Measurements from ENCODE around the gene COMT. TPM values are rescaled to one million over a fixed set of nuclear protein-coding genes. Genes with fewer than 3 reads are reported as not detected.

COMT gene
- total RNA-seq, 1 donor from 2014 or later = 1.3 TPM

- H3K27me3 ChIP-seq = no peaks in the 10 kb centered on the region
- peaks cover 17% of the 10 kb centered on the region for H3F3A ChIP-seq (ENCODE audit: low read depth)
- H4K20me1 ChIP-seq (ENCODE audit: low read depth) = peaks cover 23% of the 10 kb centered on the region
- Mint-ChIP-seq H3K27ac (no peak overlapping the region), H3K4me1 (peaks cover 36% of the 10 kb centered on the region), H3K36me3 (peaks cover 4% of the 10 kb centered on the region), H3K4me3 (no peak overlapping the region), H3K9me3 (no peaks in the 10 kb centered on the region), H3K27me3 (ENCODE audit: insufficient read depth, low read depth) (peaks cover 5% of the 10 kb centered on the region)
- no peak overlapping the region for H3K4me3 ChIP-seq
- no peak overlapping the region for H3K9ac ChIP-seq
- H3K27ac ChIP-seq = no peak overlapping the region
- H3K4me2 ChIP-seq = no peak overlapping the region
- no peaks in the 10 kb centered on the region for H3K9me3 ChIP-seq (ENCODE audit: low read depth)
- H3K4me1 ChIP-seq = peaks cover 5% of the 10 kb centered on the region
- DNase-seq (ENCODE audit: low spot score) = no peak
- no peaks in the 10 kb centered on the region for H3K79me2 ChIP-seq (ENCODE audit: low read depth)
- no peak overlapping the region for H2AFZ ChIP-seq (replicated peaks)
- H3K36me3 ChIP-seq = no peaks in the 10 kb centered on the region
- TF ChIP-seq EZH2 (IDR thresholded peaks at IDR 0.05) = no peak
- no peak for TF ChIP-seq EZH2phosphoT487 (IDR thresholded peaks at IDR 0.05)
- TF ChIP-seq CTCF (IDR thresholded peaks at IDR 0.05) = no peak
Measured at GRCh38 chr22:19970031-19970478, 28.5 kb downstream of the COMT start.

GRCh38 chr22:19970479-19971275 is 29.1 kb downstream of the COMT start:
- peaks cover 28% of the 10 kb centered on the region for H4K20me1 ChIP-seq (ENCODE audit: low read depth)
- H3K9me3 ChIP-seq (ENCODE audit: low read depth) = no peaks in the 10 kb centered on the region
- peaks cover 10% of the 10 kb centered on the region for H3K4me1 ChIP-seq
- H3K27me3 Mint-ChIP-seq (ENCODE audit: insufficient read depth, low read depth) = peaks cover 5% of the 10 kb centered on the region
- no peaks in the 10 kb centered on the region for H3K36me3 ChIP-seq
- H3K36me3 Mint-ChIP-seq = peaks cover 4% of the 10 kb centered on the region
- peaks cover 40% of the 10 kb centered on the region for H3K4me1 Mint-ChIP-seq
- no peak overlapping the region for H3K4me2 ChIP-seq
- TF ChIP-seq EZH2phosphoT487 (IDR thresholded peaks at IDR 0.05) (no peak), CTCF (IDR thresholded peaks at IDR 0.05) (peak; percentile 92), EZH2 (IDR thresholded peaks at IDR 0.05) (no peak)
- no peaks in the 10 kb centered on the region for H3K9me3 Mint-ChIP-seq
- no peak overlapping the region for H3K4me3 ChIP-seq
- H3K27me3 ChIP-seq = no peaks in the 10 kb centered on the region
- peak overlapping the region; percentile 82 for H3K27ac Mint-ChIP-seq
- no peak overlapping the region for H3K27ac ChIP-seq
- peak; percentile 80 for DNase-seq (ENCODE audit: low spot score)
- H3K9ac ChIP-seq = no peak overlapping the region
- no peak overlapping the region for H2AFZ ChIP-seq (replicated peaks)
- H3K79me2 ChIP-seq (ENCODE audit: low read depth) = no peaks in the 10 kb centered on the region
- peak overlapping the region; percentile 57 for H3K4me3 Mint-ChIP-seq
- H3F3A ChIP-seq (ENCODE audit: low read depth) = peaks cover 17% of the 10 kb centered on the region

- H3K27me3 ChIP-seq = no peaks in the 10 kb centered on the region
- TF ChIP-seq CTCF (IDR thresholded peaks at IDR 0.05) = no peak
- TF ChIP-seq EZH2 (IDR thresholded peaks at IDR 0.05) = no peak
- TF ChIP-seq EZH2phosphoT487 (IDR thresholded peaks at IDR 0.05) = no peak
- H3K9ac ChIP-seq = no peak overlapping the region
- peaks cover 5% of the 10 kb centered on the region for H3K27me3 Mint-ChIP-seq (ENCODE audit: insufficient read depth, low read depth)
- H4K20me1 ChIP-seq (ENCODE audit: low read depth) = peaks cover 28% of the 10 kb centered on the region
- H3F3A ChIP-seq (ENCODE audit: low read depth) = peaks cover 16% of the 10 kb centered on the region
- H3K4me1 Mint-ChIP-seq = peaks cover 42% of the 10 kb centered on the region
- peaks cover 4% of the 10 kb centered on the region for H3K36me3 Mint-ChIP-seq
- no peak overlapping the region for H2AFZ ChIP-seq (replicated peaks)
- peaks cover 10% of the 10 kb centered on the region for H3K4me1 ChIP-seq
- no peak for DNase-seq (ENCODE audit: low spot score)
- no peaks in the 10 kb centered on the region for H3K9me3 ChIP-seq (ENCODE audit: low read depth)
- no peaks in the 10 kb centered on the region for H3K79me2 ChIP-seq (ENCODE audit: low read depth)
- H3K36me3 ChIP-seq = no peaks in the 10 kb centered on the region
- no peaks in the 10 kb centered on the region for H3K9me3 Mint-ChIP-seq
- no peak overlapping the region for H3K4me3 ChIP-seq
- no peak overlapping the region for H3K27ac ChIP-seq
- no peak overlapping the region for H3K4me3 Mint-ChIP-seq
- no peak overlapping the region for H3K4me2 ChIP-seq
- H3K27ac Mint-ChIP-seq = no peak overlapping the region
Measured at GRCh38 chr22:19971276-19972124, 29.9 kb downstream of the COMT start.
